T-helper 9 cell (primary cell): ENCODE measurements around the gene PLXDC1.
"Not testable (repeated sequence)": the region's sequence is repeated elsewhere in the genome, so short reads cannot be mapped to it uniquely, and the experiment has no call there.

ENCODE experiments used
- DNase-seq: peaks from one replicate; pipeline ENCODE4 v3.0.0-alpha.2; 2020

Gene PLXDC1

GRCh38 chr17:39122991-39123390 is 28.4 kb downstream of the PLXDC1 start:
- no peak for DNase-seq

- not testable (repeated sequence) for DNase-seq
Measured at GRCh38 chr17:39121919-39122318, 29.5 kb downstream of the PLXDC1 start.

GRCh38 chr17:39118674-39119419 is 32.6 kb downstream of the PLXDC1 start:
- no peak for DNase-seq

- DNase-seq, result no peak
Measured at GRCh38 chr17:39116224-39116623, 35.2 kb downstream of the PLXDC1 start.

GRCh38 chr17:39115135-39115534 is 36.3 kb downstream of the PLXDC1 start:
- no peak for DNase-seq

GRCh38 chr17:39114723-39115122 is 36.7 kb downstream of the PLXDC1 start:
- no peak for DNase-seq

GRCh38 chr17:39113871-39114270 is 37.6 kb downstream of the PLXDC1 start:
- no peak for DNase-seq

- DNase-seq, result no peak
Measured at GRCh38 chr17:39110435-39111136, 40.9 kb downstream of the PLXDC1 start.

- no peak for DNase-seq
Measured at GRCh38 chr17:39108461-39109375, 42.7 kb downstream of the PLXDC1 start.

- no peak for DNase-seq
Measured at GRCh38 chr17:39107973-39108372, 43.5 kb downstream of the PLXDC1 start.

- no peak for DNase-seq
Measured at GRCh38 chr17:39107155-39107554, 44.3 kb downstream of the PLXDC1 start.

GRCh38 chr17:39105705-39106104 is 45.7 kb downstream of the PLXDC1 start:
- DNase-seq, result no peak

- DNase-seq, result no peak
Measured at GRCh38 chr17:39104657-39105056, 46.8 kb downstream of the PLXDC1 start.

GRCh38 chr17:39104046-39104445 is 47.4 kb downstream of the PLXDC1 start:
- DNase-seq, result no peak

GRCh38 chr17:39101091-39101490 is 50.3 kb downstream of the PLXDC1 start:
- no peak for DNase-seq

GRCh38 chr17:39100530-39100929 is 50.9 kb downstream of the PLXDC1 start:
- DNase-seq, result no peak

GRCh38 chr17:39099663-39100286 is 51.7 kb downstream of the PLXDC1 start:
- DNase-seq, result no peak

GRCh38 chr17:39098588-39098987 is 52.8 kb downstream of the PLXDC1 start:
- no peak for DNase-seq

- no peak for DNase-seq
Measured at GRCh38 chr17:39097537-39097936, 53.9 kb downstream of the PLXDC1 start.

GRCh38 chr17:39097150-39097519 is 54.3 kb downstream of the PLXDC1 start:
- DNase-seq, result no peak

- no peak for DNase-seq
Measured at GRCh38 chr17:39096508-39097149, 54.8 kb downstream of the PLXDC1 start.

- no peak for DNase-seq
Measured at GRCh38 chr17:39095309-39095686, 56.1 kb downstream of the PLXDC1 start.
